RWPE2 (cell line): ENCODE results near the gene NTPCR.
A peak's percentile ranks its signal among the peaks of the same experiment; 100 is the strongest.

Experiments
- ATAC-seq: fragments of 200-7000 bp; cut with Tn5 transposase; 3 replicates; pipeline ENCODE4 v1.9.1; 2021; ENCODE audit warnings: low read depth
- DNase-seq: peaks from one replicate; pipeline ENCODE4 v3.0.0-alpha.2; 2020; ENCODE audit warnings: low spot score
- H3K27ac ChIP-seq: fragments of 450-650 bp; 2 replicates; pipeline ENCODE4 v1.5.1; 2017; ENCODE audit warnings: mild to moderate bottlenecking; ENCODE audit not compliant: poor library complexity, severe bottlenecking
- H3K27me3 ChIP-seq: fragments of 250-450 bp; sonication (Bioruptor Pico); 2 replicates; pipeline ENCODE4 v1.5.1; 2021; ENCODE audit warnings: mild to moderate bottlenecking, moderate library complexity; ENCODE audit not compliant: insufficient read depth, poor library complexity, severe bottlenecking
- H3K36me3 ChIP-seq: fragments of 250-450 bp; sonication (Bioruptor Pico); 2 replicates; pipeline ENCODE4 v1.5.1; 2020; ENCODE audit warnings: low read depth, mild to moderate bottlenecking, moderate library complexity
- H3K4me1 ChIP-seq: fragments of 250-450 bp; sonication (Bioruptor Pico); 2 replicates; pipeline ENCODE4 v1.5.1; 2021; ENCODE audit warnings: mild to moderate bottlenecking, moderate library complexity; ENCODE audit not compliant: insufficient read depth, poor library complexity, severe bottlenecking
- H3K4me3 ChIP-seq: fragments of 250-450 bp; sonication (Bioruptor Pico); 2 replicates; pipeline ENCODE4 v1.5.1; 2021; ENCODE audit warnings: mild to moderate bottlenecking, moderate library complexity; ENCODE audit not compliant: severe bottlenecking
- H3K9me3 ChIP-seq: fragments of 250-450 bp; sonication (Bioruptor Pico); 2 replicates; pipeline ENCODE4 v1.5.1; 2021; ENCODE audit warnings: mild to moderate bottlenecking, moderate library complexity; ENCODE audit not compliant: severe bottlenecking
- CTCF ChIP-seq: fragments of 450-650 bp; IDR thresholded peaks from one replicate; pipeline ENCODE4 v1.5.1; 2017; ENCODE audit warnings: mild to moderate bottlenecking, moderate library complexity; ENCODE audit not compliant: poor library complexity, severe bottlenecking

The NTPCR gene

DNA sequence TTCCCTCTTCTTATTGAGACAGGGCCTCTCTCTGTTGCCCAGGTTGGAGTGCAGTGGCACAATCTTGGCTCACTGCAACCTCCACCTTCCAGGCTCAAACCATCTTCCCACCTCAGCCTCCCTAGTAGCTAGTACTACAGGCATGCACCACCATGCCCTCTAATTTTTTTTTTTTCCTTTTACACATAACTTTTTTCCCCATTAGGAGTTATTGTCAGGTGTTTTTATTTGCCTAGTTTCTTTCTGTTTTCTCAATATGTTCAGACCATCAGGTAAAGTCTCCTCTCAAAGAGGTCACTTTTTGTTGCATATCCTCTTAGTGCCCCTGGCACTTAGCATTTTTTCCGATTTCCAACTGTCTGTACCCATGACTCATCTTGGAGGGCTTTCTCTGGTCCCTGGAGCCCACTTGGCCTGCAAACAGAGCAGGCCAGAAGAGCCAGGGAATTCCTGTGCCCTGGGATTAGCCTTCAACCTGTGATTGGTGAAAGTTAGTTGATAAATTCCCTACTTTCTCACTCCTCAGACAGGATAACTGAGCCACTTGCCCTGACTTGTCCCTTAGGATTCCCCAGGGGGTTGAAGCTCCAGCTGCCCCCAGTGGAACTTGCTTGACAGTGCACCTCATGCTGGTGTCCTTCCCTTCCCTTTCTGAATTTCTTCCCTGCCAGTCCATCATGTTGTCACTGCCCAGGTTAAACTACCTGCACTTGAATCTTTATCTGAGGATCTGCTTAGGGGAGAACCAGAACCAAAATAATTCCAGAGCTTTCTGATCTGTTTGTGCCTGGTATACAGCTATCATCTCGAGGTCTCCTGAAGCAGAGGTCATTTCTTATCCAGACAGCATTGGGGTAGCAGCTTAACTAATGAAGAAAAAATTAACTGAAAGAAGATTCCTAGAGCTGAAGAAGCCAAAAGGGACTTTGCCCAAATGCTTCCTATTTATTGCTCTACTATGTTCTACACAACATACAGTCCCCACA lies 2.4 kb downstream of the NTPCR start:
- H3K27ac ChIP-seq = no peak overlapping the region

DNA sequence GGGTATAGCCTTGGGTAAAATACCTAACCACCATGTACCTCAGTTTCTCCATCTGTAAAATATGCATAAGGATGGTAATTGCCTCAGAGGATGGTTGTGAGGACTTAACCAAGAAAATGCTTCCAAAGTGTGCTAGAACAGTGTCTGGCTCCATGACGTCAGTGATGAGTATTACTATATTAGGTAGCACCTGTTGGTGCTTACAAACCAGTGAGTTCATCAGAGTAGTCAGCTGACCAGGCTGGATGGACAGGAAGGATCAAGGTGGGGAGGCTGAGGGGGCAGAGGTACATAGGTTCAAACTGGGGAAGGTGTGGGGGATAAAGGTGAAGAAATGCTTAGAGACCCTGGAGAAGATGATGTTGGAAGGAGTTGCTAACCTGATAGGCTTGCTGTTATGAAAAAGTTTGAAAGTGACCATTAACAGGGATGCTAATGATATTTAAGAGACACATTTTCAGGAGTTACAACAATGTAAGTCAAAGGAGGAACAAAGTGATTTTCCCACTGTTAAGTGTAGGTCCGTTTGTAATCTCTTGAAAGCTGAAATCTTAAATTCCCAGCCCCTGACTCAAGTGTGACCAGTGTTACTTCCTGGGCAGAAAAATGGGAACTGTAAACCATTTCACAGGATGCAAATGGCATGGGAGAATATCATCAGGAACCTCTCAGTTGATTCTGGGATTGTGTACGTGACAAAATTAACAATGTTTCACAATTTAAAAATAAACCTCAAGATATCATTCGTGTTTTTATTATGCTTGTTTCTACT lies 4.4 kb downstream of the NTPCR start:
- no peak overlapping the region for H3K27ac ChIP-seq
- no peaks in the 10 kb centered on the region for H3K27me3 ChIP-seq
- H3K9me3 ChIP-seq = no peaks in the 10 kb centered on the region
- peaks cover 19% of the 10 kb centered on the region for H3K36me3 ChIP-seq
- no peak for TF ChIP-seq CTCF
- H3K4me3 ChIP-seq = no peak overlapping the region
- no peak for DNase-seq
- peaks cover 12% of the 10 kb centered on the region for H3K4me1 ChIP-seq
- no peak for ATAC-seq

More for the DNA sequence above, 2.4 kb downstream of the NTPCR start:
- no peak overlapping the region for H3K4me3 ChIP-seq
- H3K4me1 ChIP-seq = peaks cover 12% of the 10 kb centered on the region
- ATAC-seq (peak; percentile 85), DNase-seq (no peak)
- TF ChIP-seq CTCF = peak; percentile 56
- H3K9me3 ChIP-seq = no peaks in the 10 kb centered on the region
- H3K27me3 ChIP-seq = no peaks in the 10 kb centered on the region
- H3K36me3 ChIP-seq = peaks cover 15% of the 10 kb centered on the region

DNA sequence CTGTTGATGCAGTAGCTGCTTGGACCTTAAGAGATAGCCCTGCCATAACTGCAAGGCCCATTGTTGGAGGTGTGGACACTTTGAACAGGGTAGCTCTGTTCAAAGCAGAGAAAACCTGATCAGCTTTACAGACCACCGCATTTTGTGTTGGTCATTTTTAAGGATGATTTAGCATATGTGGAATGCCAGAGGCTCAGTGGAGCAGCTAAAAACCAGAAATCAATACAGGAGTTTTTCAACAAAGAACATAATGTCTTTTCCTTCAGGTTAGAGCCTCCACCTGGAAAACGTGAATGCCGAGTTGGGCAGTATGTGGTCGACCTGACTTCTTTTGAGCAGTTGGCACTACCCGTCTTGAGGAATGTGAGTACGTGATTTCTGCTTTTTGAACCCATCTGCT lies 5.7 kb downstream of the NTPCR start:
- ATAC-seq (no peak), DNase-seq (no peak)
- no peaks in the 10 kb centered on the region for H3K9me3 ChIP-seq
- no peak overlapping the region for H3K27ac ChIP-seq
- no peak overlapping the region for H3K4me3 ChIP-seq
- H3K27me3 ChIP-seq = no peaks in the 10 kb centered on the region
- H3K36me3 ChIP-seq = peaks cover 19% of the 10 kb centered on the region
- H3K4me1 ChIP-seq = peaks cover 12% of the 10 kb centered on the region
- TF ChIP-seq CTCF = no peak

GRCh38 chr1:232958067-232958466 lies 7.7 kb downstream of the NTPCR start:
- Histone ChIP-seq H3K27me3 (no peaks in the 10 kb centered on the region), H3K9me3 (no peaks in the 10 kb centered on the region), H3K27ac (no peak overlapping the region), H3K4me3 (no peak overlapping the region), H3K4me1 (no peaks in the 10 kb centered on the region), H3K36me3 (peaks cover 22% of the 10 kb centered on the region)
- ATAC-seq (no peak), DNase-seq (no peak)
- no peak for TF ChIP-seq CTCF
